Liver (tissue), 9 donors: ENCODE data around the gene DIPK1A. TPM values are rescaled to one million over a fixed set of nuclear protein-coding genes. Genes with fewer than 3 reads are reported as not detected.
A peak's percentile ranks its signal among the peaks of the same experiment; 100 is the strongest.

Experiments used
- DNase-seq: peaks from one replicate; pipeline ENCODE4 v3.0.0-alpha.2; 2017; ENCODE audit warnings: low spot score
- H3K27ac ChIP-seq, 2 donors: one replicate each; pipeline ENCODE4 v1.7.0; 2013; ENCODE audit warnings: inconsistent platforms in 2 of 2, low read length in 2 of 2, control low read depth in 1 of 2, low read depth in 1 of 2, mild to moderate bottlenecking in 1 of 2
- H3K27me3 ChIP-seq, 4 donors: one replicate each; pipeline versions ENCODE4 v1.6.1 to v1.7.0; 2013; ENCODE audit warnings: low read length in 3 of 4, inconsistent platforms in 1 of 4, mild to moderate bottlenecking in 1 of 4, moderate library complexity in 1 of 4; ENCODE audit not compliant: control insufficient read depth in 4 of 4, insufficient read depth in 4 of 4
- H3K36me3 ChIP-seq, 4 donors: one replicate each; pipeline versions ENCODE4 v1.6.1 to v1.7.0; 2013; ENCODE audit warnings: low read length in 3 of 4, mild to moderate bottlenecking in 3 of 4, low read depth in 1 of 4, moderate library complexity in 1 of 4; ENCODE audit not compliant: control insufficient read depth in 4 of 4, insufficient read depth in 3 of 4
- H3K4me1 ChIP-seq, 4 donors: one replicate each; pipeline versions ENCODE4 v1.6.1 to v1.7.0; 2013; ENCODE audit warnings: low read length in 3 of 4, mild to moderate bottlenecking in 3 of 4, moderate library complexity in 1 of 4; ENCODE audit not compliant: control insufficient read depth in 4 of 4, insufficient read depth in 4 of 4
- H3K4me3 ChIP-seq, 3 donors: one replicate each; pipeline versions ENCODE4 v1.6.1 to v1.7.0; 2013; ENCODE audit warnings: low read length in 3 of 3, control low read depth in 1 of 3, low read depth in 1 of 3, mild to moderate bottlenecking in 1 of 3
- H3K9ac ChIP-seq, 2 donors: one replicate each; pipeline ENCODE4 v1.7.0; 2013; ENCODE audit warnings: low read length in 2 of 2, mild to moderate bottlenecking in 2 of 2, moderate library complexity in 2 of 2, control low read depth in 1 of 2, low read depth in 1 of 2
- H3K9me3 ChIP-seq, 4 donors: one replicate each; pipeline versions ENCODE4 v1.6.1 to v1.7.0; 2013; ENCODE audit warnings: low read length in 3 of 4; ENCODE audit not compliant: control insufficient read depth in 4 of 4
- EGR1 ChIP-seq, 2 donors: IDR thresholded peaks; 2 replicates each; pipeline ENCODE4 v1.6.1; 2016 to 2018; ENCODE audit warnings: antibody characterized with exemption in 2 of 2, low read depth in 2 of 2
- FOXA1 ChIP-seq: IDR thresholded peaks from 2 replicates; pipeline ENCODE4 v1.6.1; 2016; ENCODE audit warnings: antibody characterized with exemption
- FOXA2 ChIP-seq: IDR thresholded peaks from 2 replicates; pipeline ENCODE4 v1.6.1; 2016; ENCODE audit warnings: antibody characterized with exemption
- GABPA ChIP-seq, 2 donors: IDR thresholded peaks in 1 of 2; conservative IDR thresholded peaks in 1 of 2; 2 replicates each; pipeline ENCODE4 v1.6.1; 2016; ENCODE audit warnings: antibody characterized with exemption in 2 of 2, mild to moderate bottlenecking in 1 of 2, moderate library complexity in 1 of 2
- HNF4A ChIP-seq, 2 donors: conservative IDR thresholded peaks; 2 replicates each; pipeline ENCODE4 v1.6.1; 2016; ENCODE audit warnings: antibody characterized with exemption in 2 of 2, mild to moderate bottlenecking in 2 of 2
- HNF4G ChIP-seq: IDR thresholded peaks from 2 replicates; pipeline ENCODE4 v1.6.1; 2016; ENCODE audit warnings: antibody characterized with exemption
- JUND ChIP-seq, 2 donors: IDR thresholded peaks; 2 replicates each; pipeline ENCODE4 v1.6.1; 2016; ENCODE audit warnings: antibody characterized with exemption in 2 of 2
- NR2F2 ChIP-seq: IDR thresholded peaks from 2 replicates; pipeline ENCODE4 v1.6.1; 2016; ENCODE audit warnings: antibody characterized with exemption
- RAD21 ChIP-seq, 2 donors: IDR thresholded peaks; 2 replicates each; pipeline ENCODE4 v1.6.1; 2016; ENCODE audit warnings: antibody characterized with exemption in 2 of 2, mild to moderate bottlenecking in 2 of 2
- RXRA ChIP-seq, 2 donors: IDR thresholded peaks; 2 replicates each; pipeline ENCODE4 v1.6.1; 2017 to 2018; ENCODE audit warnings: antibody characterized with exemption in 2 of 2, mild to moderate bottlenecking in 1 of 2
- SP1 ChIP-seq: IDR thresholded peaks from 2 replicates; pipeline ENCODE4 v1.6.1; 2018; ENCODE audit warnings: antibody characterized with exemption, mild to moderate bottlenecking
- TAF1 ChIP-seq: conservative IDR thresholded peaks from 2 replicates; pipeline ENCODE4 v1.6.1; 2016; ENCODE audit warnings: antibody characterized with exemption, mild to moderate bottlenecking
- YY1 ChIP-seq: IDR thresholded peaks from 2 replicates; pipeline ENCODE4 v1.6.1; 2016; ENCODE audit warnings: antibody characterized with exemption, mild to moderate bottlenecking
- WGBS: extraction: QIAGEN DNeasy Blood & Tissue Kit; methylation state at CpG from one replicate; pipeline ENCODE4 v1.1.7; 2013; 5-methylcytosine and 5-hydroxymethylcytosine counted together
- polyA plus RNA-seq, 2 donors: library from polyadenylated mRNA; stranded (reverse) in 1 of 2; unstranded in 1 of 2; fragments of 200-250 nt in 1 of 2; fragments of >200 nt in 1 of 2; fragmentation: Nextera tagmentation in 1 of 2; extraction: Ambion mirVana in 1 of 2; gene quantifications; one replicate each; pipeline versions ENCODE4 v1.2.1 to v1.2.3, GENCODE V29; 2013 to 2015
- total RNA-seq, 2 donors: library from RNA; depleted of rRNA; stranded (reverse); fragments of >200 nt; gene quantifications; one replicate each; pipeline ENCODE4 v1.2.3, GENCODE V29; 2014
- TF ChIP-seq, protein P1 (sequence below): IDR thresholded peaks from 2 replicates; pipeline ENCODE4 v1.6.1; 2016; ENCODE audit warnings: antibody characterized with exemption
- TF ChIP-seq, protein P2 (sequence below): fragments of 150-350 bp; IDR thresholded peaks from 2 replicates; pipeline ENCODE4 v1.5.1; 2017; ENCODE audit warnings: improper control_type of control experiment, low read depth, low read length; ENCODE audit not compliant: missing input control
- TF ChIP-seq, protein P3 (sequence below): IDR thresholded peaks from 2 replicates; pipeline ENCODE4 v1.6.1; 2016; ENCODE audit warnings: antibody characterized with exemption, mild to moderate bottlenecking
- TF ChIP-seq, protein P4 (sequence below): IDR thresholded peaks from 2 replicates; pipeline ENCODE4 v1.6.1; 2016; ENCODE audit warnings: antibody characterized with exemption
- TF ChIP-seq, protein P5 (sequence below): IDR thresholded peaks from 2 replicates; pipeline ENCODE4 v1.6.1; 2016; ENCODE audit warnings: antibody characterized with exemption
- donor health status: healthy.
- donor health status: healthy.
- donor health status: healthy.
- donor health status: healthy.
- donor health status: healthy.

The DIPK1A gene
- total and polyA plus RNA-seq, 4 donors: 7.9 to 11.6 (median 10.2) TPM

DNA sequence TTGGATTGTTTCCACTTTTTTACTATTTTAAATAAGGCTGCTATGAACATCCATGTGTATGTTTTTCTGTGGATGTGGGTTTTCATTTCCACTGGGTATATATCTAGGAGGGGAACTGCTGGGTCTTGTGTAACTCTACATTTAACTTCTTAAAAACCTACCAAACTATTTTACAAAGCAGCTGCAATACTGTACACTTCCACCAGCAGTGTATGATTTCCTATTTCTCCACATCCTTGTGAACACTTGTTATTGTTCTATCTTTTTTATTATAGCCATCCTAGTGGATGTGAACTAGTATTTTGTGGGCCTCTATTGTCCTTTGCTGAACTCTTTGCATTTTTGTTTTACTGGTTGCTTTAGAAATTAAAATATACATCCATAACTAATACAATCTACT lies 33.4 kb downstream of the DIPK1A start:
- H3K9me3 ChIP-seq: no peaks in the 10 kb centered on the region

DNA sequence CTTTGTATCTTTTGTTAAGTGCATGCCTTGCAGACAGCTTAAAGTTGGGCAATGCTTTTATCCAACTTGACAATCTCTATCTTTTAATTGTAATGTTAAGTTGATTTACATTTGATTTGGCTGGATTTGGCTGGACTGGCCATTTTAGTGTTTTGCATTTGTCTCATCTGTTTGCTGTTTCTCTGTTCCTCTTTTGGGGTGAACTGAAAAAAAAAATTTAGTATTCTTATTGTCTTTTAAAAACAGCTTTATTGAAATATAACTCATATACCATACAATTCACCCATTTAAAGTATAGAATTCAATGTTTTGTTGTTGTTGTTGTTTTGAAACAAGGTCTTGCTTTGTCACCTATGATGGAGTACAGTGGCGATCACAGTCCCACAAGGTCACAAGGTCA lies 34.4 kb downstream of the DIPK1A start:
- H3K4me1 ChIP-seq: peaks cover 3 to 16% (median 9%) of the 10 kb centered on the region in 4 donors
- no peaks in the 10 kb centered on the region for H3K36me3 ChIP-seq
- H3K4me3 ChIP-seq: no peak overlapping the region
- no peaks in the 10 kb centered on the region for H3K27me3 ChIP-seq
- no peak overlapping the region for H3K27ac ChIP-seq
- H3K9me3 ChIP-seq: no peaks in the 10 kb centered on the region
- no peak overlapping the region for H3K9ac ChIP-seq
- DNase-seq: no peak
- 85% methylated on average over 1 of the region's 1 CpG for WGBS
- TF ChIP-seq NR2F2 (no peak), GABPA (IDR thresholded peaks at IDR 0.05 in 1 of 2, conservative IDR thresholded peaks at IDR 0.05 in 1 of 2) (no peak), RXRA (IDR thresholded peaks at IDR 0.05) (no peak), FOXA1 (no peak), RAD21 (IDR thresholded peaks at IDR 0.05) (no peak), HNF4A (conservative IDR thresholded peaks at IDR 0.05) (no peak), JUND (IDR thresholded peaks at IDR 0.05) (no peak), YY1 (no peak), HNF4G (no peak), EGR1 (IDR thresholded peaks at IDR 0.05; ENCODE audit: low read depth in 2 of 2) (no peak), FOXA2 (no peak), TAF1 (no peak), SP1 (no peak)
- TF ChIP-seq, protein P1, sequence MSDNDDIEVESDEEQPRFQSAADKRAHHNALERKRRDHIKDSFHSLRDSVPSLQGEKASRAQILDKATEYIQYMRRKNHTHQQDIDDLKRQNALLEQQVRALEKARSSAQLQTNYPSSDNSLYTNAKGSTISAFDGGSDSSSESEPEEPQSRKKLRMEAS: no peak
- TF ChIP-seq, protein P2, sequence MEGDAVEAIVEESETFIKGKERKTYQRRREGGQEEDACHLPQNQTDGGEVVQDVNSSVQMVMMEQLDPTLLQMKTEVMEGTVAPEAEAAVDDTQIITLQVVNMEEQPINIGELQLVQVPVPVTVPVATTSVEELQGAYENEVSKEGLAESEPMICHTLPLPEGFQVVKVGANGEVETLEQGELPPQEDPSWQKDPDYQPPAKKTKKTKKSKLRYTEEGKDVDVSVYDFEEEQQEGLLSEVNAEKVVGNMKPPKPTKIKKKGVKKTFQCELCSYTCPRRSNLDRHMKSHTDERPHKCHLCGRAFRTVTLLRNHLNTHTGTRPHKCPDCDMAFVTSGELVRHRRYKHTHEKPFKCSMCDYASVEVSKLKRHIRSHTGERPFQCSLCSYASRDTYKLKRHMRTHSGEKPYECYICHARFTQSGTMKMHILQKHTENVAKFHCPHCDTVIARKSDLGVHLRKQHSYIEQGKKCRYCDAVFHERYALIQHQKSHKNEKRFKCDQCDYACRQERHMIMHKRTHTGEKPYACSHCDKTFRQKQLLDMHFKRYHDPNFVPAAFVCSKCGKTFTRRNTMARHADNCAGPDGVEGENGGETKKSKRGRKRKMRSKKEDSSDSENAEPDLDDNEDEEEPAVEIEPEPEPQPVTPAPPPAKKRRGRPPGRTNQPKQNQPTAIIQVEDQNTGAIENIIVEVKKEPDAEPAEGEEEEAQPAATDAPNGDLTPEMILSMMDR: no peak
- TF ChIP-seq, protein P3, sequence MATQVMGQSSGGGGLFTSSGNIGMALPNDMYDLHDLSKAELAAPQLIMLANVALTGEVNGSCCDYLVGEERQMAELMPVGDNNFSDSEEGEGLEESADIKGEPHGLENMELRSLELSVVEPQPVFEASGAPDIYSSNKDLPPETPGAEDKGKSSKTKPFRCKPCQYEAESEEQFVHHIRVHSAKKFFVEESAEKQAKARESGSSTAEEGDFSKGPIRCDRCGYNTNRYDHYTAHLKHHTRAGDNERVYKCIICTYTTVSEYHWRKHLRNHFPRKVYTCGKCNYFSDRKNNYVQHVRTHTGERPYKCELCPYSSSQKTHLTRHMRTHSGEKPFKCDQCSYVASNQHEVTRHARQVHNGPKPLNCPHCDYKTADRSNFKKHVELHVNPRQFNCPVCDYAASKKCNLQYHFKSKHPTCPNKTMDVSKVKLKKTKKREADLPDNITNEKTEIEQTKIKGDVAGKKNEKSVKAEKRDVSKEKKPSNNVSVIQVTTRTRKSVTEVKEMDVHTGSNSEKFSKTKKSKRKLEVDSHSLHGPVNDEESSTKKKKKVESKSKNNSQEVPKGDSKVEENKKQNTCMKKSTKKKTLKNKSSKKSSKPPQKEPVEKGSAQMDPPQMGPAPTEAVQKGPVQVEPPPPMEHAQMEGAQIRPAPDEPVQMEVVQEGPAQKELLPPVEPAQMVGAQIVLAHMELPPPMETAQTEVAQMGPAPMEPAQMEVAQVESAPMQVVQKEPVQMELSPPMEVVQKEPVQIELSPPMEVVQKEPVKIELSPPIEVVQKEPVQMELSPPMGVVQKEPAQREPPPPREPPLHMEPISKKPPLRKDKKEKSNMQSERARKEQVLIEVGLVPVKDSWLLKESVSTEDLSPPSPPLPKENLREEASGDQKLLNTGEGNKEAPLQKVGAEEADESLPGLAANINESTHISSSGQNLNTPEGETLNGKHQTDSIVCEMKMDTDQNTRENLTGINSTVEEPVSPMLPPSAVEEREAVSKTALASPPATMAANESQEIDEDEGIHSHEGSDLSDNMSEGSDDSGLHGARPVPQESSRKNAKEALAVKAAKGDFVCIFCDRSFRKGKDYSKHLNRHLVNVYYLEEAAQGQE: no peak
- TF ChIP-seq, protein P4, sequence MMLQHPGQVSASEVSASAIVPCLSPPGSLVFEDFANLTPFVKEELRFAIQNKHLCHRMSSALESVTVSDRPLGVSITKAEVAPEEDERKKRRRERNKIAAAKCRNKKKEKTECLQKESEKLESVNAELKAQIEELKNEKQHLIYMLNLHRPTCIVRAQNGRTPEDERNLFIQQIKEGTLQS: no peak
- TF ChIP-seq, protein P5, sequence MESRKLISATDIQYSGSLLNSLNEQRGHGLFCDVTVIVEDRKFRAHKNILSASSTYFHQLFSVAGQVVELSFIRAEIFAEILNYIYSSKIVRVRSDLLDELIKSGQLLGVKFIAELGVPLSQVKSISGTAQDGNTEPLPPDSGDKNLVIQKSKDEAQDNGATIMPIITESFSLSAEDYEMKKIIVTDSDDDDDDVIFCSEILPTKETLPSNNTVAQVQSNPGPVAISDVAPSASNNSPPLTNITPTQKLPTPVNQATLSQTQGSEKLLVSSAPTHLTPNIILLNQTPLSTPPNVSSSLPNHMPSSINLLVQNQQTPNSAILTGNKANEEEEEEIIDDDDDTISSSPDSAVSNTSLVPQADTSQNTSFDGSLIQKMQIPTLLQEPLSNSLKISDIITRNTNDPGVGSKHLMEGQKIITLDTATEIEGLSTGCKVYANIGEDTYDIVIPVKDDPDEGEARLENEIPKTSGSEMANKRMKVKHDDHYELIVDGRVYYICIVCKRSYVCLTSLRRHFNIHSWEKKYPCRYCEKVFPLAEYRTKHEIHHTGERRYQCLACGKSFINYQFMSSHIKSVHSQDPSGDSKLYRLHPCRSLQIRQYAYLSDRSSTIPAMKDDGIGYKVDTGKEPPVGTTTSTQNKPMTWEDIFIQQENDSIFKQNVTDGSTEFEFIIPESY: no peak

More for the DNA sequence above, 33.4 kb downstream of the DIPK1A start:
- Histone ChIP-seq H3K4me3 (no peak overlapping the region), H3K27ac (no peak overlapping the region), H3K36me3 (no peaks in the 10 kb centered on the region), H3K4me1 (peaks cover 3 to 9% (median 6%) of the 10 kb centered on the region in 4 donors), H3K9ac (no peak overlapping the region), H3K27me3 (no peaks in the 10 kb centered on the region)
- DNase-seq: no peak
- TF ChIP-seq, protein P2: peak; percentile 10
- TF ChIP-seq HNF4G: no peak
- no peak for TF ChIP-seq RXRA (IDR thresholded peaks at IDR 0.05)
